Stomach (tissue), 19 donors: ENCODE measurements around the gene TRAF6. TPM values are rescaled to one million over a fixed set of nuclear protein-coding genes. Genes with fewer than 3 reads are reported as not detected.
"Not testable (repeated sequence)": the region's sequence is repeated elsewhere in the genome, so short reads cannot be mapped to it uniquely, and the experiment has no call there.

Experiments used
- DNase-seq, 2 donors: peaks; one replicate each; pipeline versions ENCODE4 v3.0.0 to v3.0.0-alpha.2; 2013 to 2019
- H3K27ac ChIP-seq, 5 donors: fragments of 200-600 bp in 4 of 5; sonication (generic) in 4 of 5; one replicate each; pipeline ENCODE4 v1.5.1; 2013 to 2019; ENCODE audit warnings: mild to moderate bottlenecking in 1 of 5, moderate library complexity in 1 of 5
- H3K27me3 ChIP-seq, 3 donors: fragments of 200-600 bp; sonication (generic); one replicate each; pipeline ENCODE4 v1.5.1; 2017 to 2019; ENCODE audit warnings: mixed run types in 1 of 3
- H3K36me3 ChIP-seq, 4 donors: fragments of 200-600 bp; sonication (generic); 1 replicate in 3 of 4; 2 replicates in 1 of 4; pipeline ENCODE4 v1.5.1; 2016 to 2019
- H3K4me1 ChIP-seq, 4 donors: fragments of 200-600 bp; sonication (generic); one replicate each; pipeline ENCODE4 v1.5.1; 2016 to 2019
- H3K4me3 ChIP-seq, 4 donors: fragments of 200-600 bp; sonication (generic) in 3 of 4; one replicate each; pipeline ENCODE4 v1.5.1; 2016 to 2019; ENCODE audit warnings: mild to moderate bottlenecking in 1 of 4
- H3K9me3 ChIP-seq, 4 donors: fragments of 200-600 bp; sonication (generic); one replicate each; pipeline ENCODE4 v1.5.1; 2016 to 2019
- EP300 ChIP-seq: sonication (generic); formaldehyde crosslinking; IDR thresholded peaks from one replicate; pipeline ENCODE4 v1.6.1; 2017; ENCODE audit warnings: antibody characterized with exemption
- POLR2A ChIP-seq, 4 donors: fragments of 450-650 bp; IDR thresholded peaks; one replicate each; pipeline ENCODE4 v1.6.1; 2016; ENCODE audit warnings: antibody characterized with exemption in 4 of 4, control low read depth in 2 of 4, mild to moderate bottlenecking in 1 of 4, moderate library complexity in 1 of 4
- POLR2AphosphoS5 ChIP-seq, 3 donors: sonication (generic); formaldehyde crosslinking; IDR thresholded peaks; one replicate each; pipeline ENCODE4 v1.6.1; 2016; ENCODE audit warnings: antibody characterized with exemption in 3 of 3
- WGBS, 5 donors: extraction: QIAGEN DNeasy Blood & Tissue Kit in 3 of 5; methylation state at CpG; one replicate each; pipeline versions ENCODE4 v1.1.5 to v1.1.7; 2013 to 2018; 5-methylcytosine and 5-hydroxymethylcytosine counted together
- intact Hi-C: fragments of 100-400 bp; cut with DNase I; formaldehyde crosslinking; loops from one replicate; pipeline ENCODE4 v1.15.1; 2023; ENCODE audit warnings: low total_unique reads
- long read RNA-seq, 10 donors: transcript quantifications; one replicate each; lab custom pipeline, GENCODE V29; 2026
- polyA plus RNA-seq, 3 donors: library from polyadenylated mRNA; stranded (reverse); fragments of 200-250 nt; gene quantifications; one replicate each; pipeline ENCODE4 v1.2.3, GENCODE V29; 2013
- total RNA-seq, 5 donors: library from RNA; depleted of rRNA; stranded (reverse); fragments of >200 nt; gene quantifications; one replicate each; pipeline versions ENCODE4 v1.1.0 to v1.2.3, GENCODE V29; 2014 to 2016
- TF ChIP-seq, protein P1 (sequence below), 7 experiments: fragments of 450-650 bp in 4 of 7; fragments of 200-600 bp in 3 of 7; sonication (generic) in 3 of 7; IDR thresholded peaks; one replicate each; pipeline ENCODE4 v1.5.1; 2016 to 2019; ENCODE audit warnings: antibody characterized with exemption in 7 of 7, control low read depth in 2 of 7, mild to moderate bottlenecking in 1 of 7
- donor health status: healthy with polysubstance abuse.
- donor health status: Bipolar disorder and iron deficiency.
- donor health status: healthy.

The TRAF6 gene, protein sequence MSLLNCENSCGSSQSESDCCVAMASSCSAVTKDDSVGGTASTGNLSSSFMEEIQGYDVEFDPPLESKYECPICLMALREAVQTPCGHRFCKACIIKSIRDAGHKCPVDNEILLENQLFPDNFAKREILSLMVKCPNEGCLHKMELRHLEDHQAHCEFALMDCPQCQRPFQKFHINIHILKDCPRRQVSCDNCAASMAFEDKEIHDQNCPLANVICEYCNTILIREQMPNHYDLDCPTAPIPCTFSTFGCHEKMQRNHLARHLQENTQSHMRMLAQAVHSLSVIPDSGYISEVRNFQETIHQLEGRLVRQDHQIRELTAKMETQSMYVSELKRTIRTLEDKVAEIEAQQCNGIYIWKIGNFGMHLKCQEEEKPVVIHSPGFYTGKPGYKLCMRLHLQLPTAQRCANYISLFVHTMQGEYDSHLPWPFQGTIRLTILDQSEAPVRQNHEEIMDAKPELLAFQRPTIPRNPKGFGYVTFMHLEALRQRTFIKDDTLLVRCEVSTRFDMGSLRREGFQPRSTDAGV
- 10 to 100 TPM in 3 of 5 donors, 1 to 10 TPM in 2; 1.2 to 19.2 (median 11.4) TPM for total RNA-seq
- polyA plus RNA-seq = 1 to 10 TPM; 2.2 to 3.8 (median 2.3) TPM
- long read RNA-seq, donor 1, full-length matches to known transcripts = 2 of 2 reads
- long read RNA-seq, donor 1, partial matches to known transcripts = 0 of 2 reads
- long read RNA-seq, donor 1, other reads (novel, unspliced or antisense) = 0 of 2 reads
- long read RNA-seq, donor 2, full-length matches to known transcripts = 2 of 2 reads
- long read RNA-seq, donor 2, partial matches to known transcripts = 0 of 2 reads
- long read RNA-seq, donor 2, other reads (novel, unspliced or antisense) = 0 of 2 reads
- long read RNA-seq, donor 3 = 0 reads
- long read RNA-seq, donor 4 = 0 reads
- long read RNA-seq, donor 5, full-length matches to known transcripts = 2 of 2 reads
- long read RNA-seq, donor 5, partial matches to known transcripts = 0 of 2 reads
- long read RNA-seq, donor 5, other reads (novel, unspliced or antisense) = 0 of 2 reads
- long read RNA-seq, donor 6, full-length matches to known transcripts = 2 of 2 reads
- long read RNA-seq, donor 6, partial matches to known transcripts = 0 of 2 reads
- long read RNA-seq, donor 6, other reads (novel, unspliced or antisense) = 0 of 2 reads
- long read RNA-seq, donor 7, full-length matches to known transcripts = 2 of 2 reads
- long read RNA-seq, donor 7, partial matches to known transcripts = 0 of 2 reads
- long read RNA-seq, donor 7, other reads (novel, unspliced or antisense) = 0 of 2 reads
- long read RNA-seq, donor 8, full-length matches to known transcripts = 3 of 3 reads
- long read RNA-seq, donor 8, partial matches to known transcripts = 0 of 3 reads
- long read RNA-seq, donor 8, other reads (novel, unspliced or antisense) = 0 of 3 reads
- long read RNA-seq, donor 9, full-length matches to known transcripts = 3 of 3 reads
- long read RNA-seq, donor 9, partial matches to known transcripts = 0 of 3 reads
- long read RNA-seq, donor 9, other reads (novel, unspliced or antisense) = 0 of 3 reads
- long read RNA-seq, donor 10, full-length matches to known transcripts = 3 of 3 reads
- long read RNA-seq, donor 10, partial matches to known transcripts = 0 of 3 reads
- long read RNA-seq, donor 10, other reads (novel, unspliced or antisense) = 0 of 3 reads

- intact Hi-C loops = no loop called here
- Histone ChIP-seq H3K27ac (peak within 1 kb of the TSS; percentile 90 to 97 (median 95)), H3K36me3 (no peaks in the 10 kb centered on the region), H3K4me1 (peaks cover 8 to 34% (median 23%) of the 10 kb centered on the region in 4 donors), H3K9me3 (peaks cover 0 to 11% (median 8%) of the 10 kb centered on the region in 4 donors), H3K27me3 (no peaks in the 10 kb centered on the region), H3K4me3 (peak within 1 kb of the TSS; percentile 72 to 92 (median 85))
- WGBS, 5 donors = 0 to 1% (median 0%) methylated on average over 37 to 81 of the region's 81 CpGs
- TF ChIP-seq, protein P1, sequence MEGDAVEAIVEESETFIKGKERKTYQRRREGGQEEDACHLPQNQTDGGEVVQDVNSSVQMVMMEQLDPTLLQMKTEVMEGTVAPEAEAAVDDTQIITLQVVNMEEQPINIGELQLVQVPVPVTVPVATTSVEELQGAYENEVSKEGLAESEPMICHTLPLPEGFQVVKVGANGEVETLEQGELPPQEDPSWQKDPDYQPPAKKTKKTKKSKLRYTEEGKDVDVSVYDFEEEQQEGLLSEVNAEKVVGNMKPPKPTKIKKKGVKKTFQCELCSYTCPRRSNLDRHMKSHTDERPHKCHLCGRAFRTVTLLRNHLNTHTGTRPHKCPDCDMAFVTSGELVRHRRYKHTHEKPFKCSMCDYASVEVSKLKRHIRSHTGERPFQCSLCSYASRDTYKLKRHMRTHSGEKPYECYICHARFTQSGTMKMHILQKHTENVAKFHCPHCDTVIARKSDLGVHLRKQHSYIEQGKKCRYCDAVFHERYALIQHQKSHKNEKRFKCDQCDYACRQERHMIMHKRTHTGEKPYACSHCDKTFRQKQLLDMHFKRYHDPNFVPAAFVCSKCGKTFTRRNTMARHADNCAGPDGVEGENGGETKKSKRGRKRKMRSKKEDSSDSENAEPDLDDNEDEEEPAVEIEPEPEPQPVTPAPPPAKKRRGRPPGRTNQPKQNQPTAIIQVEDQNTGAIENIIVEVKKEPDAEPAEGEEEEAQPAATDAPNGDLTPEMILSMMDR (IDR thresholded peaks at IDR 0.05) = peak in 5 of 7 experiments; percentile 78 to 95 (median 92)
- TF ChIP-seq POLR2AphosphoS5 (IDR thresholded peaks at IDR 0.05) (peak; percentile 41 to 97 (median 96)), POLR2A (IDR thresholded peaks at IDR 0.05) (peak in 1 of 4 donors; percentile 88), EP300 (no peak)
- peak; percentile 91 to 97 for DNase-seq
These were observed at the start of gene TRAF6 for GRCh38 chr11:36509694-36510593. Gene TRAF6 (minus strand): TSS chr11:36510272. CDS start chr11:36501515, 8,757 bp downstream.

DNA sequence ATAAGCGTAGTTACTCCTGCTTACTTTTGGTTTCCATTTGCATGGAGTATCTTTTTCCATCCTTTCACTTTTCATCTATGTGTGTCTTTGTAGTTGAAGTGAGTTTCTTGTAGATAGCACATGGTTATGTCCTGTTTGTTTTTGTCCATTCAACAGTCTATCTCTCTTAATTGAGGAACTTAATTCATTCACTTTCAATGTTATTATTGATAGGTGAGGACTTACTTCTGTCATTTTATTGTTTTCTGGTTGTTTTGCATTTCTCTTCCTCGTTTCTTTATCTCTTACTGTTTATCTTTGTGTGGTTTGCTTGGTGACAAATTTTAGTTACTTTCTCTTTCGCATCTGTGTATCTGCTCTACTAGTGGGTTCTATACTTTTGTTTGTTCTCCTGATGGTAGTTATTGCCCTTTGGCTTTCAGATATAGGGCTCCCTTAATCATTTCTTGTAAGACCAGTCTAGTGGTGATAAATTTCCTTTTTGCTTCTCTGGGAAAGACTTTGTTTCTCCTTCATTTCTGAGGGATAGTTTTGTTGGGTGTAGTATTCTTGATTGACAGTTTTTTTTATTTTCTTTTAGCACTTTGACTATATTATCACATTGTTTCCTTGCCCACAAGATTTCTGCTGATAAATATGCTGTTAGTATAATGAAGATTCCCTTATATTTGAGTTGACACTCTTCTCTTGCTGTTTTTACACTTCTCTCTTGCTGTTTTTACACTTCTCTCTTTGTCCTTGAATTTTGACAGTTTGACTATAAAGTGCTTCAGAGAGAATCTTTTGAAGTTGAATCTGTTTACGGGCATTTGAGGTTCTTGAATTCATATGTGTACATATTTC is 48.7 kb upstream of the TRAF6 start:
- Histone ChIP-seq H3K36me3 (no peaks in the 10 kb centered on the region), H3K9me3 (no peaks in the 10 kb centered on the region), H3K27me3 (no peaks in the 10 kb centered on the region), H3K4me1 (peaks cover 0 to 6% (median 0%) of the 10 kb centered on the region in 4 donors), H3K4me3 (no peak overlapping the region), H3K27ac (peak overlapping the region in 1 of 5 donors; percentile 29)
- intact Hi-C loops = no loop called here
- TF ChIP-seq POLR2AphosphoS5 (IDR thresholded peaks at IDR 0.05) (no peak), EP300 (no peak), POLR2A (IDR thresholded peaks at IDR 0.05) (no peak)
- TF ChIP-seq, protein P1 (IDR thresholded peaks at IDR 0.05) = no peak
- no peak for DNase-seq
- 38 to 52% (median 41%) methylated on average over 4 of the region's 4 CpGs for WGBS, 5 donors

- intact Hi-C loops = no loop called here
- no peak for DNase-seq
- TF ChIP-seq EP300 (no peak), POLR2A (IDR thresholded peaks at IDR 0.05) (no peak)
- H3K4me3 ChIP-seq = no peak overlapping the region
- no peaks in the 10 kb centered on the region for H3K36me3 ChIP-seq
- H3K4me1 ChIP-seq = peaks cover 0 to 6% (median 0%) of the 10 kb centered on the region in 4 donors
- no peaks in the 10 kb centered on the region for H3K9me3 ChIP-seq
- H3K27ac ChIP-seq = no peak overlapping the region
- no peaks in the 10 kb centered on the region for H3K27me3 ChIP-seq
These were observed 47.9 kb upstream of the TRAF6 start for GRCh38 chr11:36557991-36558390.

- intact Hi-C loops, H3K4me1 ChIP-seq, DNase-seq, H3K4me3 ChIP-seq, H3K36me3 ChIP-seq, H3K9me3 ChIP-seq, H3K27me3 ChIP-seq, H3K27ac ChIP-seq: not testable (repeated sequence)
- 94 to 97% (median 96%) methylated on average over 8 to 15 of the region's 17 CpGs for WGBS, 5 donors
These were observed 47.3 kb upstream of the TRAF6 start for GRCh38 chr11:36557390-36557789.
